GOT3 (cell line): ENCODE results near the gene CCDC178.

Source experiments
- DNase-seq: peaks from one replicate; lab custom pipeline; 2025; ENCODE audit warnings: mixed read lengths; lab: John Stamatoyannopoulos, UW

CCDC178 gene

DNA sequence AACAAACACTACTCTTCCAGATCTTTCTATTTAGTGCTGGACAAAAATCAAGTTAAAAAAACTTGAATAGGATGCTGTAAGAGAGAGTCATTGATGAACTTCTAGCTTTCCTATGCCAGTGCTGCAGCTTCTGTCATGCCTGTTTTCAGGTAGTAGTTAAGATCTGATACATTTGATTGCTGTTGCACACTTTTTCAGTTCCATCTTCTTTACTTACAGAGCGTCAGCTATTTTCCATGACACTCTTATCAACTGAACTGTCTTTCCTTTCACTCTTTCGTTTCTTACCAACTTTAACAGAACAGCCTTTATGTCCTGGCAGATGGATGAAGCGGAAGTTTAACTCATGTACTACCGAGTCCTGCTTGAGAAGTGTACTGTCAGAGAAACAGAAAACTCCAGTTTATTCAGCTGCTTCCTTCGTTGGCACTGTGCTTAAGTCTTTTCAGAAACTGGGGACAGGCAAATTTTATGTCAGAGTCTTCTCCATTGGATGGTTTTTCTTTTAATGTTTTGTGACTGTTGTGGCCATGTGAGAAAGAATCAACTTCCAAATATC is 521.8 kb downstream of the CCDC178 start:
- DNase-seq = no peak

DNA sequence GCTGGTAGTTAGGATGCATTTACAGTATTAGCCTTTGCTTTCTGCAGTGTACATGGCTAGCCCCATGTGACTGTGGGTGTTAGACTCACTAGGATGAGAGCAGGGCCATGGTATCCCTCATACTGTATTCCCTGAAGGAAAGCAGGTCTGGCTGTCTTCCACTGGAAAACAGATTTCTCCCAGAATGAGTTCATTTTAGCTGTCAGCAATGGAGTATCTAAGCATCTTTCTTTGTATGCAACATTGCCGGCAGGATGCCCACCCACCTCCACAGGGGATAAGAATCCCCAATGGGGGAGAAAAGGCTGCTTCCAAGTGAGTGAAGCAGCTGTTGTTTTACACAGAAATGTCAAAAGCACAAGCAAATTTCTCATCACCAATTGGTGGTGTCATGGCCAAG is 525.0 kb downstream of the CCDC178 start:
- DNase-seq = no peak

DNA sequence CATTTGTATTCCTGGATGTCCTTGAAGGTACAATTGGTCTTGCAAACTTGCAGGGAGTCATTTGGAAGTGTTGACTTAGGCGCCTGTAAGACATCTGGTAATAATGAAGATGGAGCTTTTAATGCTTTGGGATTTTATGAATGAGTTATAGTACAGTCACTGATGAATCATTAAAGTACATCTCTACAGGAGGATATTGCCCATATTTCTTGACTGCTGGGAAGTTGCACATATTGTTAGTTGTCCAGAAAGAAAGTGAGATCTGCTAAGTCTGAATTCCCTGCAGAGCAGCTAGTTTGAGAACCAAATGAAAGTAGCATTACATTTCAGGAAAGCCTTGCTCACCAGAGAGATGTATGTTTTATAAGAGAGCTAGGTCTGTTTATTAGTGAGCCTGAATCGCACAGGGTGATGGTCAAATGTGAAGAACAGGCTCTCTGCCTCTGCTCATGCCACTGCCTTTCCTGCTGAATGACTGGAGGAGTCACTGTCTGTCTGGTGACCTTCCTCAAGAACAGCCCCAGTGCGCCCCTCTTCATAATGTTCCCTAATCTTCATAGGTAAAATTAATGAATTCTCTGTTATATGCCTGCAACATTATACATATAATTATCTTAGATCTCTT is 528.7 kb downstream of the CCDC178 start:
- DNase-seq = no peak

DNA sequence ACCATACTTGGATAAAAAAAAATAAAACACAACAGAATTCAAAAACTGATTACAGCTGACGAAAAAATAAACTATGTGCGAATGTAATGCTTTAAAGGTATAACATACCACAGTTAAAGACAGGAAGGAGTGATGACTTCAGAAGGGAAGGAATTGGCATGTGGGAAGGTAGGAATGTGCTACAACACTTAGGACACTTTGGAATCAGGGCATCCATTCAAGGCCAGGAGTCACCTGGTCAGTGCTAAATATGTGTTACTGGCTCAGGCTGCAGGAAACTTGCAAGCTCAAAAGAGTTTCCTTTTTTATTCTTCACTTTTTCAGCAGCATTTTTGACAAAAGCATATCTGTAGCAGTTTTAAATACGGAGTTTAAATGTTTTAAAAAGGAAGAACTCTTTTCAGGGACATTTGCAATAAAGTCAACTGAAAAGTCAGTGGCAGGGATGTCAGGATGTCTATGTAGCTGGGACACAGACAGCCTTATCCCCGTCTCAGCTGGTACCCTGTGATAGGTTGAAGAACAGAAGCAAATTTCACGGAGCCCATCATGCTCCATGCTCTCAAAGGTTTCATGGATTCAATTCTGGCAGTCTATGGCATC is 529.7 kb downstream of the CCDC178 start:
- no peak for DNase-seq

DNA sequence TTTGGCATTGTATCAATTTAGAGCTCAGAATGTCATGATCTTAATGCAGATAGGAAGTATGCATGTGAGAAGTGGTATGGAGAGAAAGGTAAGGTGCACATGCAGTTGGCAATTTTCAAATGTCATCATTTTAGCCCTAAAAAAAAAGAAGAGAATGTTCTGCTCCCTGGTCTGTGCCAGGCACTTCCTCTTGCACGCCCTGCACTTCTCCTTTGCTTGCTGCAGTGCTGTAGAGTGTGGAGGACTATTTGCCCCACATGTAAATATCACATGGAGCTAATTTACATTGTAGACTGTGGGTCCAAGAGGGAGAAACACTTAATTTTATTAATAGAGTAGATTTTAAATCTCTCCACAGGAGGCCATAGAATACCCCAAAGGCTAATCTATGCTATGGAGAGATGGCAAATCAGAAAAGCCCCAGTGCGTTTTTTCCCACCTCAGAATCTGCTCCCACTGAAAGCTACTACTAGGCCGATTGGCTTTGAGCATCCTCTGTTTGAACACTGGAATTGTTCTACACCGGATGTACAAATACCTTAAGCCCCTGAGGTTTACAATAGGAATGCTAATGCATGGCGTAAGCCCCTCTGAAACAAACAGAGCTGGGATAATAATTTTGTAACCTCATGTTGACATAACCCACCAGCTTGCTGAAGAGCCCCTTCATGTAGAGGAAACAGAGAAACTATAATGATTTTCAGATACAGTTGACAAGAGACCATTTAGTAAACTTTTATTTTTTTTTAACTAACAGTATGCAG is 530.5 kb downstream of the CCDC178 start:
- no peak for DNase-seq

DNA sequence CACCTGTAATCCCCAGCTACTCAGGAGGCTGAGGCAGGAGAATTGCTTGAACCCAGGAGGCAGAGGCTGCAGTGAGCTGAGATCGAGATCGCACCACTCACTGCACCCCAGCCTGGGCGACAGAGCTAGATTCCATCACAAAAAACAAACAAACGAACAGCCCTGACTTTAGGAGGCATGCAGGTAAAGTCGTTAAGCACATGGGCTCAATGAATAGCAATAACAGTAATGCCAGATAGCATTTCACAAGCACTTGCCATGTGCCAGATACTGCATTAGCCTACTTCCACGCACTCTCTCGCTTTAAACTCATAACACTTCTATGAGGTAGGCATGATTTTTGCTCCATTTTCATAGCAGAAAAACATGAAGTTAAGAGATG is 532.1 kb downstream of the CCDC178 start:
- no peak for DNase-seq

DNA sequence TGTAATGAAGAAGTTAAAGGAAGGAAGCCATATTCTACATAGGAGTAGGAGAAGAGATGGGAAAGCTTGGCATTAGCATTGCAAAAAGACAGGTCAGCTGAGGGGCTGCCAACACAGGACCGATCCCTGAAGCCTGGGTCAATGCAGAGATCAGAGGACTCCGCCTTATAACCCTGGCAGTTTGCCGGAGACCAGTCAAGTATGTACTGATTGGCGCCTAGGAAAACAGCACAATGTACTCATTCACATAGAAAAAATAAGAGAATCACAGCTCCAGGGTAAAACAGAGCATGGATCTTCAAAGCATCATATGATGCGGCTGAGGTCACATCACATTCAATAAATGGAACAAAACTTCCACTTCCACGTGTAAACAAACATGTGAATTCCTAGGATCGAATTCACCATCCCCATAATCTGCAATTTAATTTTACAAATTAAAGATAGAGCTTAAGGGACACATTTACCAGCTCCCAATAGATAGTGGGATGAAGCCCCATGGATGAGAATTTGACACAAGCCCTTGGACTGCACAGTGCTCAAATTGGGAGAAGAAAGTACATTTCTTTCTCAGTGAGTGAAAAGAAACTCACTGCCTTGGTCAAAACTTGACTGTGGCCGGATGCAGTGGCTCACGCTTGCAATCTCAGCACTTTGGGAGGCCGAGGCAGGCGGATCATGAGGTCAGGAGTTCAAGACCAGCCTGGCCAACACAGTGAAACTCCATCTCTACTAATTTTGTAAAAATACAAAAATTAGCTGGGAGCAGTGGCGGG is 532.7 kb downstream of the CCDC178 start:
- DNase-seq = no peak

DNA sequence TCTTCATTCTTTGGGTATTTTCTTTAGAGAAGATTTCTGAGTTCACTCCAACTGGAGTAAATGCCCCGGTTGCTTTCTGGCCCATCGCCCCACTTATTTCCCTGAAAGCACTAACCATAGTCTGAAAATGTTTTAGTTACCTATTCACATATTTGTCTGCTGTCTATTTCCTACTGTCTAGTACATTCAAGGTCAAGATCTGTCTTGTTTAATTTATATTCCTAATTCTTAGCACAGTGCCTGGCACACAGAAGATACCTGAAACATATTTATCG is 533.3 kb downstream of the CCDC178 start:
- no peak for DNase-seq

DNA sequence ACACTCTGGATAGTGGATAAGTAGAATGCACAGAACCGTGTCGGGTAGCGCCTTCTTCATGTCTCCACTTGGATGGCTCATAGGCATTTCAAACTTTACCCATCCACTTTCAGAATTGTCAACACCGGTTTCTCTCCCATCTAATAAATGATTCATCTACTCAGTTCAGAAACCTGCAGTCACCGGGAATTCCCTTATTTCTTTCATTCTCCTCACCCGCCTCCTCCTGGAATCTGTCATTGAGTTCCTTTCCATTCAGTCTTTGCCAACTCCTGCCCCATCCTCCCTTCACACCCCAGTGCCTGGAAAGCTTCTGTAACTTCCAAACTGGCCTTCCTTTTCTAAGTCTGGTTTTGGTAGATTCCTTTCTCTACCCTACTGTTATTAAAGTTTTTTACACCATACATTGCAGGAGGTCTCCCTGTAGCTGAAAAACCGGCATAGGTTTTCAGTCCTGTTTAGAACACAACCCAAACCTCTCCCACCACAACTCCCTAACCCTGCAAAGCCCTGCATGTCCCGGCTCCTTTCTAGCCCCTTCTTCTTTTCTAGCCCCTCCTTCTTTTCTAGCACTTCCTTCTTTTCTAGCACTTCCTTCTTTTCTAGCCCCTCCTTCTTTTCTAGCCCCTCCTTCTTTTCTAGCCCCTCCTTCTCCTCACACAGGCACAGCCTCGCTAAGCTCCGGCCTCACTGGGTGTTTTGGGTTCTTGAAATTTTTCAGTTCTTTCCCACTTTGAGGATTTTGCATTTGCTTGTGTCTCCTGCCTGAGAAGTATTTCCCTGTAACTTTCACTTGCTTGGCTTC is 533.8 kb downstream of the CCDC178 start:
- DNase-seq = no peak

DNA sequence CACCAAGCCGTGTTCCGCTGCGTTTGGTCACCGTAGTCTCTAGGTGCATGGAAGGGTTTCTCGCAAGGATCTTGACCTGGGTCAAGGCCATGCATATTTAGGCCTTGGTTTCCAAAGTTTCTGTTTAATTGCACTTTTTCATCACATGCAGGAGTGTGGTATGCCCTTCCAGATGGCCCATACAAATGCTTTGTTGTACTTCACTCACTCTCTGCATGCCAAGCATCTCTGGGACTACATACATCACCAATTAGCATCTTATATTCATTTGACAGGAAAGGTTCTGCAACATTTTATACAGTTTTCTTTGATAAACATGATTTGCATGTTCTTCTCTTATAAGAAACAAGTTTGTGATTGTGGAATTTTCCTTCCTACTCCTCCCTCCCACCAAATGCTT is 534.9 kb downstream of the CCDC178 start:
- no peak for DNase-seq

DNA sequence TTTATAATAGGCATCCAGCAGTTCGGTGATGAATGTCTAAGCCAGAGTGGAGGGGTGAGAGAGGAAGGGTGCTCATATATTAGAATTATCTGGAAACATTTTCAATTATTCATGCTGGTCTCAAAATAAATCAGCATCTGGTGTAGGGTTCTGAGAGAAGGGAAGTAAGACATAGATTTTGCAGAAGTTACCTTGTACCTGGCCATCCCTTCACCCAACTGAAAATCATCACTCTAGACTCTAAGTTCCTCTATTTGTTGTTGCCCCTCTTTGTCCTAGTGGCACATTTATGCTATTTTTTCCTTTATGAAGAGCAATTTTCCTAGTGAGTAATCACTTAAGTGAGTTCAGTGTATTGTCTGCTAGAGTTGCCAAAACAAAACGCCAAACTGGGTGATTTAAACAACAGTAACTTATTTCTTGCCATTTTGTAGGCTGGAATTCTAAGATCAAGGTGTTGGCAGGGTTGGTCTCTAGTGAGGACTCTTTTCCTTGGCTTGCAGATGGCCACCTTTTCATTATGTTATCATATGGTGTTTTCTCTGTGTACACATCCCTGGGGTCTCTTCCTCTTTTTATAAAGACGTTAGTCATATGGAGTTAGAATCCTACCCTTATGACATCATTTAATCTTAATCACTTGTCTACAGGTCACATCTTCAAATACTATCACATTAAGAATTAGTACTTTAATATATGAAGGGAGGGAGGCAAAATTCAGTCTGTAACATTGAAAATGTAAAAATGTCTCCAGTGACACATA is 537.8 kb downstream of the CCDC178 start:
- no peak for DNase-seq

DNA sequence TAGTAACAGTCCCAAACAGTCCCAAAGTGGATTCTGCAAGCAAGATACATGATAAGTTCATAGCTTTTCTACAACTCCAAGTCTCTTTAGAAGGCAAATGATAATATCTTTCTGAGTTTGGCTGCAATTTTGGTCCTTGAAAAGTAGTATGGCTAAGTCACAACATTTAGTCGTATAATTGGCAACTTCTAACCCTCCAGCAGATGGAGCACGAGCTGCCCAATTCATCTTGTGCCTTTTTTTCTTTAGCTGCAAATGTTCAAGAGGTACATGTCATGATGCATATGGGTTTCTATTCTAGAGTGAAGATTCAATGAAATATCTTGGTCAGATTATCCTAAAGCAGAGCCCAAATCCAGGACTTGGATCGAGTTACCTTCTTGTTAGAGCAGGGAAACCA is 540.7 kb downstream of the CCDC178 start:
- no peak for DNase-seq

DNA sequence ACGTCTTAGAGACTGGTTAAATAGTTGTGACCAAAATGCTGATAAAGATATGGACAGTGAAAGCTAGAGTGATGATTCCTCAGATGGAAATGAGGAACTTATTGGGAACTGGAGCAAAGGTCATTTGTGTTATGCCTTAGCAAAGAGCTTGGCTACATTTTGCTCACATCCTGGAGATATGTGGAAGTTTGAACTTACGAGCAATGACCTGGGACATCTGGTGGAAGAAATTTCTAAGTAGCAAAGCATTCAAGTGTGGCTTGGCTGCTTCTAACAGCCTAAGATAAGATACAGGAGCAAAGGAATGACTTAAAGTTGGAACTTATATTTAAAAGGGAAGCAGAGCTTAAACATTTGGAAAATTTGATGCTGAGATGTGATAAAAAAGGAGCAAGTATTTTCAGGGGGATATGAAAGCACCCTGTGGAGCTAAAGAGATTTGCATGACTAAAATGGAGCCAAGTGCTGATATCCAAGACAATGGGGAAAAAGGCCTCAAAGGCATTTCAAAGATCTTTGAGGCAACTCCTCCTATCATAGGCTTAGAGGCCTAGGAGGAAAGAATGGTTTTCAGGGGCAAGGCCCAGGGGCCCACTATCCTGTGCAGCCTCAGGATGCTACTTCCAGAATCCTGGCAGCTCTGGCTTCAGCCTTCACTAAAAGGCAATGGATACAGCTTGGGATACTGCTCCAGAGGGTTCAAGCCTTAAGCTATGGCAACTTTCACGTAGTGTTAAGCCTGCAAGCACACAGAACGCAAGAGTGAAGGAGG is 543.6 kb downstream of the CCDC178 start:
- no peak for DNase-seq

DNA sequence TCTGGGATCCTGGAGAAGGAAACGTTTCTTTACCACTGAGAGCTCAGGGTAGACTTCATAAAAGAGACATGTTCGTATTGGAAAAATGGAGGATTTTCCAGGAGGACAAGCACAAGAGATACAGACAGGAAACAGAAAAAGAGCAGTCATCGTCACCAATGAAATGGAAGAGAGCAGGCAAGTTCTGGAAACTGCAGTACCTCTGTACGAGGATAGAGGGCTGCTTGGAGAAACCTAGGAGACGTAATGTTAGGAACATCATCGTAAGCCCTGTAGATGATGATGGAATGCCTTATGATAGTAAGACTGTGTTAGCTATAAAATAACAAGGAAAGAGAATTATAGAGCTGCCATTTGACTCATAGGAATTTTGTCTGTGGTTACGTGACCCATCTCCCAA is 546.6 kb downstream of the CCDC178 start:
- DNase-seq = no peak

DNA sequence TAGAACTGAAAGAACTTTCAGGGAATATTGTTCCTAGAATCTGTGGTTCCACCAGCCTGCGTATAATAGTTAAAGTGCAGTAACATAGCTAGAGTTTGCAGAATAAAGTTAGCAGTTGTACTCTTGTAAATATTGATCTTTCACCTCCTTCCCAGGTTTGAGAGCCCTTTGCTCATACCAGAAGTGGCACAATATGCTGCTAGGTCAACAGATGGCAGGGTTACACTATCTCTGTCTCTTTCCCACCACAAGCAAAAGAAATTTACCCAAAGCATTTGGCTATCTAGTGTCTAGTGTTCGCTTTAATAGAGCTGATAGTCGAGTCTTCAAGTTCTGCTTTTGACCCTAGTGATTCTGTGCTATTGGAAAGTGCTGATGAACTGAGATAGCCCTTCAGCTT is 548.7 kb downstream of the CCDC178 start:
- DNase-seq = no peak

DNA sequence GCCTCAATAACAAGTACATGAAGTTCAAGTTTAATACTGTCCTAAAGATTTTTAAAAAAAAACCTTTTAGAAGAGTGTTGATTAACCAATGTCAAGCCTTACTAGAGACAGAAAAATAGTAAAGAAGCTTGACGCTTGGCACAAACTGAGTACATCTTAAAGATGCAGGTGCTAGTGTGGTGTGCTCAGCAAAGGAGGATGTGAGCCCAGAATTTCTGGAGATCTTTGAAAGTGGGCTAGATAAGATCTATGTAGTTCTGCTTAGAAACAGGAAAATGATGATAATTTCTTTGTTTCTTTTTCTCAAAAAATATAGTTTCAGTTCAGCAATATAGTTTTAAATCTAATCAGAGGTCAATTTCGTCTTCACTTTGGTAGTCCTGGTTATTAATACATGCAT is 549.4 kb downstream of the CCDC178 start:
- DNase-seq = no peak

DNA sequence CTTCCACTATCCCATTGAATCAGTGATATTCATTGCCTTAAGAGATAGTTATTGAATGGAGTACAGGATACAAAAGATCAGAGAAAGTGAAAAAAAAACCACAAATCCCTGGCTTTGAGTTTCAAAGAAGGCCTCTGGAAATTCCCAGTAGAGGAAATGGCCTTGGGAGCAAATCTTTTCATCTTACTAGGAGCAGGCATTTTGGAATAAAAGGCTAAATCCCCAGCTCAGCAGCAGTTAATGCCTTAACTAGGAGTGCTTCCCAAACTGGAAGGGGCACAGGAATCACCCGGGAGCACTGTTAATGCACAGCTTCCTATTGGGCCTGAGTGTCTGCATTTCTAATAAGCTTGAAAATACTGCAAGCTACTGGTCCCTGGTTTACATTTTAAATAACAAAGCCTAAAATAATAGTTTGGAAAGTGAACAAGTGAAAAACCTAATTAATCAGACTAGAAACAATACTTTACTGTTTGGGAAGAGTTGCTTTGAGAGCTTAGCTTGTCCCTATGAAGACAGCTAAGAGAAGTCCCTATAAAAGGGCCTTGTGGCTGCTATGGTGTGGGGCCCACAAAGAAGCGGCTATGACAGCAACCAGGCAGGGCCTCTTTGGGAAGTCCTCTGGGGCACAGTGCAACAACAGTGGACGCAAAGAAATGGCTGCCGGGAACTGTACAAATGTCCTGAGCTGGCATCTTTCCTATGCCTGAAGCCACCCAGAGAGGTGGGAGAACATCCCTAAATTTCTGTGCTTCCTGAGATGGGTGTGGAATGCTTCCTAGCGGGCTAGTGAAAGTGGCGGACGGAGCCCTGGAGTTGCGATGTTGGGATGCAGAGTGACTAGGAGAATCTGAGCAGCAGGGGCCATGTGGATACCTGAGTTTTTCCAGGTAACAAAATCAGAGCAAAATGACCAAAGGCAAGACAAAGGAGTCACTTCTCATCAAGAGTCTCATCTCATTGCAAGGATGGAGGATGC is 550.6 kb downstream of the CCDC178 start:
- no peak for DNase-seq

DNA sequence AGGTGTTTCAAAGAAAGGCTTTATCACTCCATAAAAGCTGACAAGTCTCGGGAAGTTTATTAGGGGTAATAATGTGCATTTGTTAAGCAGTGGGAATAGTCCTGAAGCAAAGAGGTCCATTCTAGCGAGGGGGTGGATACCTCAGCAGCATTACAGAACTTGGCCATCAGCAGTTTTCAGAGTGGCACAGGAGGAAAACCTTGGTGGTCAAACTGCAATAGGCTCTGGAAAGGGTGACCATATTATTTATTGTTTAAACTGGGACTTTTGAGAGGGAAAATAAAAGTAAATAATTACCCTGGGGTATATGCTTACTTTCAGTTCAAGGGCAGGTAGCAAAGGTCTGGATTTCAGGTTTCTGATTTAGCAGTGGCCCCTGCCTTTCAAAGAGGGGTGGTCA is 552.2 kb downstream of the CCDC178 start:
- no peak for DNase-seq
